ENCODE data around the gene ZBTB7C. TPM values are rescaled to one million over a fixed set of nuclear protein-coding genes. Genes with fewer than 3 reads are reported as not detected.

The ZBTB7C gene
- total RNA-seq (1 to 10 TPM; 1.8 to 3.7 (median 2.6) TPM), polyA plus RNA-seq (0.88 TPM)
- long read RNA-seq, donor 1, partial matches to known transcripts = 2 of 7 reads
- long read RNA-seq, donor 1, other reads (novel, unspliced or antisense) = 5 of 7 reads
- long read RNA-seq, donor 2 = 0 reads
- long read RNA-seq, donor 3, full-length matches to known transcripts = 1 of 13 reads
- long read RNA-seq, donor 3, partial matches to known transcripts = 4 of 13 reads
- long read RNA-seq, donor 3, other reads (novel, unspliced or antisense) = 8 of 13 reads
- long read RNA-seq, donor 4, partial matches to known transcripts = 0 of 2 reads
- long read RNA-seq, donor 4, other reads (novel, unspliced or antisense) = 2 of 2 reads

DNA sequence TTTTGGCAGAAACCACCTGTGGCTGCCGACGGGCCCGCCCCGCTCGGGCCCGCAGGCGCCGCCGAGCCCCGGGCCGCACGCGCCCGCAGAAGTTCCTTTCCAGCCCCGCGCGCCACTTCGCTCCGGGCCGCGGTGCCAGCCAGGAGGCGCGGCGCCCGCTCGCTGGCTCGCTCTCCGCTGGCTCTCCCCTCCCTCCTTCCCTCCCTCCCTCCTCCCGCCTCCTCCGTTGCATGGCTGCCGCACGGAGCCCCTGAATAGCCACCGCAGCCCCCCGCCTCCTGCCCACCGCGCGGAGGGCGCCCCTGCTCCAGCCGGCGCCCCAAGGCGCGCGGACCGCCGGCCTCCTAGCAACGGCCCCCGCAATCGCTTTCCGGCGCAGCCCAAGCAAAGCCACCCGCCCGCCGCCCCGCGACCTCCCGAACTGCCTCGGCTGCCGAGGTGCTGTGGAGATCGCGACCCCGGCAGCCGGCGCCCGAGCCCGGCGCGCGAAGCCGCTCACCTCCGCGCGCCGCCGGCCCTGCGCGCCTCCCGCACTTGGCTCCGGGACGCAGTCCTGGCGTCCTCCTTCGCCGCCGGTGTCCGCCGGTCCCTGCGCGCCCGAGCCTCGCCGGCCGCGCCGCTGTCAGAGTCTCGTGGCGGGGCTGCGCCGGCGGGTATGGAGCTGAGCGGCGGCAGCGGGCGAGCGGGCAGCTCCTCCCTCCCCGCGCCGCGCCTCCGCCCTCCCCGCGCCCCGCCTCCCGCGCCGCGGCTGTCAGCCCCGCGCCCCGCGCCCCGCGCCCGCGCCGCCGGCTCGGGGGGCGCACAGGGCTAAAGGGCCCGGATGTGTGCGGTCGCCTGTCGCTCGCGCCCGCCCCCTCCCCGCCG lies at the start of gene ZBTB7C:
ZBTB7C (minus strand) TSS at position 657 of the 864 bp plus-strand sequence.
- WGBS = under 1% methylated on average over 135 of the region's 136 CpGs
- Histone ChIP-seq H3K27ac (ENCODE audit: low read length) (peak within 1 kb of the TSS; percentile 19), H3K4me3 (ENCODE audit: low read length) (peak within 1 kb of the TSS; percentile 95), H3K4me1 (ENCODE audit: control insufficient read depth, insufficient read depth, low read length) (no peaks in the 10 kb centered on the region), H3K27me3 (ENCODE audit: control insufficient read depth, insufficient read depth) (no peaks in the 10 kb centered on the region), H3K9me3 (ENCODE audit: control insufficient read depth, low read length) (no peaks in the 10 kb centered on the region)
- peak; percentile 44 to 81 (median 72) for DNase-seq
- intact Hi-C loops (cut with DNase I) = no loop called here
- ATAC-seq = peak; percentile 6 to 44

GRCh38 chr18:48456838-48457237 lies 47.7 kb upstream of the ZBTB7C start:
- Histone ChIP-seq H3K27me3 (ENCODE audit: control insufficient read depth, insufficient read depth) (no peaks in the 10 kb centered on the region), H3K9me3 (ENCODE audit: control insufficient read depth, low read length) (no peaks in the 10 kb centered on the region), H3K4me3 (ENCODE audit: low read length) (no peak overlapping the region), H3K27ac (ENCODE audit: low read length) (no peak overlapping the region), H3K4me1 (ENCODE audit: control insufficient read depth, insufficient read depth, low read length) (peaks cover 2% of the 10 kb centered on the region)
- intact Hi-C loops (cut with DNase I) = no loop called here
- ATAC-seq (no peak), DNase-seq (no peak)
- 95% methylated on average over 9 of the region's 9 CpGs for WGBS

- H3K4me3 ChIP-seq (ENCODE audit: low read length) = no peak overlapping the region
- no peaks in the 10 kb centered on the region for H3K27me3 ChIP-seq (ENCODE audit: control insufficient read depth, insufficient read depth)
- H3K27ac ChIP-seq (ENCODE audit: low read length) = no peak overlapping the region
- intact Hi-C loops (cut with DNase I) = no loop called here
- ATAC-seq (peak in 1 of 2 donors; percentile 13), DNase-seq (no peak)
- peaks cover 2% of the 10 kb centered on the region for H3K4me1 ChIP-seq (ENCODE audit: control insufficient read depth, insufficient read depth, low read length)
- WGBS = 68% methylated on average over 13 of the region's 13 CpGs
- H3K9me3 ChIP-seq (ENCODE audit: control insufficient read depth, low read length) = no peaks in the 10 kb centered on the region
These were observed 46.6 kb upstream of the ZBTB7C start for GRCh38 chr18:48455555-48456478.

GRCh38 chr18:48454261-48454757 lies 45.1 kb upstream of the ZBTB7C start:
- intact Hi-C loops (cut with DNase I) = no loop called here

GRCh38 chr18:48453330-48454066 lies 44.3 kb upstream of the ZBTB7C start:
- Histone ChIP-seq H3K27ac (ENCODE audit: low read length) (no peak overlapping the region), H3K4me1 (ENCODE audit: control insufficient read depth, insufficient read depth, low read length) (no peaks in the 10 kb centered on the region), H3K9me3 (ENCODE audit: control insufficient read depth, low read length) (no peaks in the 10 kb centered on the region), H3K4me3 (ENCODE audit: low read length) (no peak overlapping the region), H3K27me3 (ENCODE audit: control insufficient read depth, insufficient read depth) (no peaks in the 10 kb centered on the region)
- ATAC-seq (no peak), DNase-seq (no peak)
- intact Hi-C loops (cut with DNase I) = no loop called here
- WGBS = 85% methylated on average over 9 of the region's 9 CpGs

More at GRCh38 chr18:48454261-48454757, 45.1 kb upstream of the ZBTB7C start:
- ATAC-seq (no peak), DNase-seq (no peak)
- WGBS = 57% methylated on average over 6 of the region's 6 CpGs
- Histone ChIP-seq H3K27ac (ENCODE audit: low read length) (no peak overlapping the region), H3K4me1 (ENCODE audit: control insufficient read depth, insufficient read depth, low read length) (no peaks in the 10 kb centered on the region), H3K27me3 (ENCODE audit: control insufficient read depth, insufficient read depth) (no peaks in the 10 kb centered on the region), H3K4me3 (ENCODE audit: low read length) (no peak overlapping the region), H3K9me3 (ENCODE audit: control insufficient read depth, low read length) (no peaks in the 10 kb centered on the region)

GRCh38 chr18:48452861-48453323 lies 43.7 kb upstream of the ZBTB7C start:
- DNase-seq = no peak
- no peaks in the 10 kb centered on the region for H3K9me3 ChIP-seq (ENCODE audit: control insufficient read depth, low read length)
- WGBS = 71% methylated on average over 4 of the region's 4 CpGs
- H3K4me1 ChIP-seq (ENCODE audit: control insufficient read depth, insufficient read depth, low read length) = no peaks in the 10 kb centered on the region
- no peaks in the 10 kb centered on the region for H3K27me3 ChIP-seq (ENCODE audit: control insufficient read depth, insufficient read depth)
- no peak overlapping the region for H3K27ac ChIP-seq (ENCODE audit: low read length)
- H3K4me3 ChIP-seq (ENCODE audit: low read length) = no peak overlapping the region
- intact Hi-C loops (cut with DNase I) = no loop called here
- ATAC-seq = peak in 1 of 2 donors; percentile 36

- intact Hi-C loops (cut with DNase I) = no loop called here
- Histone ChIP-seq H3K27ac (ENCODE audit: low read length) (no peak overlapping the region), H3K9me3 (ENCODE audit: control insufficient read depth, low read length) (no peaks in the 10 kb centered on the region), H3K4me3 (ENCODE audit: low read length) (no peak overlapping the region), H3K4me1 (ENCODE audit: control insufficient read depth, insufficient read depth, low read length) (no peaks in the 10 kb centered on the region), H3K27me3 (ENCODE audit: control insufficient read depth, insufficient read depth) (no peaks in the 10 kb centered on the region)
- DNase-seq = no peak
- 94% methylated on average over 2 of the region's 2 CpGs for WGBS
- no peak for ATAC-seq
These were observed 41.5 kb upstream of the ZBTB7C start for GRCh38 chr18:48450685-48451084.

DNA sequence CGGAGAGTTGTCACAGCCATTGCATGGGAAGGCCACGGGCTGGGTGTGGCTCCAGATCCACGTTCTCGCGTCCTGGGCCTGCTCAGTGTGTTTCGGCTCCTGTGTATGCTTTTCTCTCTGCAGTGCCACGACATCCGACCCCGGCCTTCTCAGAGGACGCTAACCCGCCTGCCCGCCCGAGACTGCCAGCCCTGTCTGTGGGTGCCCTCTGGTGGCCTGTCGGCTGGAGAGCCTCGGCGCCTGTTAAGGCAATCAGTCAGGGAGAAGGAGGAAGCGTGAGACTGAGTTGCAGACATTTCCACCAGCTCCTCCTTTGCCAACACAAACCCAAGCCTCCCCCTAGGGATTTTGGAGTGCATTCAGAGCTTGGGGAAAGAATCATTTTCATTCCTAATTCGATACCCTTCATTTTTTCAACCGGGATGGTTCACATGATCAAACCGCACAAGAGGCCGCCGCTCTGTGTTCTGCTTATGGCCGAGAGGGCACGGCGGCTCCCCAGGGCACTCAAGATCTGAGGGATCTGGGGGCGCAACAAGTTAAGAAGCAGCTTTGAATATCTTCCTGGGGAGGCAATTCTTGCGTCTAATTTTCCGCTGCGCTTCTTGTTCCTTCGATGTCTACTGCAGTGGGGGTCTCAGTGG lies 37.5 kb upstream of the ZBTB7C start:
- DNase-seq (peak; percentile 91 to 95 (median 95)), ATAC-seq (peak; percentile 94)
- 34% methylated on average over 30 of the region's 30 CpGs for WGBS
- intact Hi-C loops (cut with DNase I) = loop anchor here (2.0 to 10.0 kb wide), 4 partner anchors 104 to 416 kb away; no protein-coding TSS in a partner anchor
- H3K9me3 ChIP-seq (ENCODE audit: control insufficient read depth, low read length) = no peaks in the 10 kb centered on the region
- H3K4me3 ChIP-seq (ENCODE audit: low read length) = no peak overlapping the region
- H3K27me3 ChIP-seq (ENCODE audit: control insufficient read depth, insufficient read depth) = no peaks in the 10 kb centered on the region
- H3K27ac ChIP-seq (ENCODE audit: low read length) = no peak overlapping the region
- H3K4me1 ChIP-seq (ENCODE audit: control insufficient read depth, insufficient read depth, low read length) = no peaks in the 10 kb centered on the region

DNA sequence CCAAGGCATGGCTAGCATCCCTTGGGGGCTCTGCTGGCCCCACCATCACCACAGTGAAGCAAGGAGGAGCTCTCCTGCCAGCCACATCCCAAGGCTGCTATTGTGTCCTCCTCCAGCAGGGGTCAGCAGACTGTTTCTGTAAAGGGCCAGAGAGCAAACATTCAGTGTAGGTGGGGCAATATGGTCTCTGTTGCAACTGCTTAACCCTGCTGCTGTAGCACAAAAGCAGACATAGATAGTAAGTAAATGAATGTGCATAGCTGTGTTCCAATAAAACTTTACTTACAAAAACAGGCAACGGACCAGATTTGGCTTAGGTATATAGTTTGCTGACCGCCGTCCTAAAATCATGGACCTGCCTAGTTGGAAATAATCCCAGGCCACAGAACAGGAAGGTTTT lies 36.4 kb upstream of the ZBTB7C start:
- no peak overlapping the region for H3K4me3 ChIP-seq (ENCODE audit: low read length)
- no peaks in the 10 kb centered on the region for H3K27me3 ChIP-seq (ENCODE audit: control insufficient read depth, insufficient read depth)
- H3K27ac ChIP-seq (ENCODE audit: low read length) = no peak overlapping the region
- 88% methylated on average over 3 of the region's 3 CpGs for WGBS
- no peaks in the 10 kb centered on the region for H3K9me3 ChIP-seq (ENCODE audit: control insufficient read depth, low read length)
- intact Hi-C loops (cut with DNase I) = loop anchor here in 3 of 4 donors (5.0 to 10.0 kb wide), 3 partner anchors 103 to 413 kb away; no protein-coding TSS in a partner anchor
- no peaks in the 10 kb centered on the region for H3K4me1 ChIP-seq (ENCODE audit: control insufficient read depth, insufficient read depth, low read length)
- peak; percentile 51 to 69 for ATAC-seq
- peak; percentile 73 to 89 (median 84) for DNase-seq

Measured in right cardiac atrium (tissue), 5 donors.